Measurements from ENCODE around the gene LINC00632. TPM values are rescaled to one million over a fixed set of nuclear protein-coding genes. Genes with fewer than 3 reads are reported as not detected.

Gene LINC00632
- total RNA-seq, result 0.76 and 2.6 TPM in 2 replicates

GRCh38 chrX:140709421-140709846, at the start of gene LINC00632:
LINC00632 (plus strand) TSS chrX:140709759.

Other genes with a start within 250 kb of the LINC00632 start
- not detected in 2 replicates for gene SOX3, start 204.7 kb upstream of the LINC00632 start, total RNA-seq